ENCODE results near the gene MUC5AC.

DNA sequence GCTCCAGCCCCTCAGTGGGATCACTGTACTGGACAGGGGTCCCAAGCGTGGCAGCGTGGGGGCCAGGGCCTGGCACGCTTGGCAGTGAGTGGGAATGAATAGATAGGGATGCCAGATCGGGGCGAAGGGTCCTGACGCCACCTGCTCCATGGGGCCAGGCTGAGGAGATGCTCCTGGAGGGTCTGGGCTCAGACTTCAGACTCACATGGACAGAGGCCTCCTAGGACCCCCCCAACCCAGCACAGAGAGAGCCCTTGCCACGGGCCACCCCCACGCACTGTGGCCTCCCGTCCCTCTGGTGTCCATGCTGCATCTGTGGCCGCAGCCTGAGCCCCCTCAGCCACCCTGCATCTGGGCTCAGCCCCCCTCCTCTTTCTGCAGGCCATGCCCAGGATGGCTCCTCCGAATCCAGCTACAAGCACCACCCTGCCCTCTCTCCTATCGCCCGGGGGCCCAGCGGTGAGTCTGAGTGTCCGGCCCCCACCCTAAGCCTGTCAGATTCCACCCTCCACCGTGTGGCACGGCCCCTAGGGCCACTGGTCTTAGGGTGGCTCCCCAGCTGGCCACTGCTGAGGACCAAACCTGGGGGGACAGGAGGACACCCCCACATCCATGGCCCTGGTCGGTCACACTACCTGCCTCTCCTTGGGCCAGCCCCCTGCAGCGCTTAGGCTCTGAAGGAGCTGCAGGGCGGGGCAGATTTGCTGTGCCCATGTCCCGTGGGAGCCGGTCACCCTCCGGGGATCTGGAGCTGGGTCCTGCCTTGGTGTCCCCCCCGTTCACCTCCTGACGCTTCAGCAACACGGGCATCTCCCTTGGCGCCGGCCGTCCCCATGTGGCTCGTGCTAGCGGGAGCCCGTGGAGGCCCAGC lies 2.7 kb downstream of the MUC5AC start:
- TF ChIP-seq MXD4 (CRISPR knock-in tag; IDR thresholded peaks at IDR 0.05; ENCODE audit: borderline replicate concordance), result no peak
- no peak for TF ChIP-seq ZNF121 (CRISPR knock-in tag; IDR thresholded peaks at IDR 0.05)
